H1 (cell line): ENCODE results near the gene C6orf120. TPM values are rescaled to one million over a fixed set of nuclear protein-coding genes. Genes with fewer than 3 reads are reported as not detected.
A peak's percentile ranks its signal among the peaks of the same experiment; 100 is the strongest.

Experiments used
- CTCF ChIA-PET: fragments of 300-600 bp; sonication (Branson Sonifier 250); formaldehyde crosslinking; loops from one replicate; lab custom pipeline; 2021; ENCODE audit not compliant: partially characterized antibody; lab: Charles Lee
- POLR2A ChIA-PET: fragments of 300-600 bp; sonication (Branson Sonifier 250); formaldehyde crosslinking; loops from one replicate; lab custom pipeline; 2021; ENCODE audit warnings: inconsistent platforms; ENCODE audit not compliant: partially characterized antibody; lab: Charles Lee
- DNase-seq, 2 experiments: peaks; one replicate each; pipeline versions ENCODE4 v3.0.0 to v3.0.0-alpha.2; 2010 to 2022; ENCODE audit warnings: low spot score in 2 of 2, low read depth in 1 of 2, mixed read lengths in 1 of 2
- FAIRE-seq: peaks from 2 replicates; lab custom pipeline; 2011; peaks lifted over from hg19 to GRCh38; lab: Jason Lieb, UNC
- H2AFZ ChIP-seq: 2 replicates; pipeline ENCODE4 v1.8.1; 2012; ENCODE audit warnings: low read length, inconsistent platforms
- H2AK5ac ChIP-seq: 2 replicates; pipeline ENCODE4 v1.6.1; 2013; ENCODE audit warnings: low read depth, low read length
- H2BK120ac ChIP-seq: replicated peaks from 2 replicates; pipeline ENCODE3; 2013; ENCODE audit warnings: low read depth, low read length, inconsistent platforms
- H2BK12ac ChIP-seq: 2 replicates; pipeline ENCODE4 v1.6.1; 2013; ENCODE audit warnings: low read depth, low read length
- H2BK15ac ChIP-seq: 2 replicates; pipeline ENCODE4 v1.6.1; 2013; ENCODE audit warnings: low read length
- H2BK20ac ChIP-seq: 2 replicates; pipeline ENCODE4 v1.6.1; 2013; ENCODE audit warnings: low read length
- H2BK5ac ChIP-seq: 2 replicates; pipeline ENCODE4 v1.6.1; 2013; ENCODE audit warnings: low read depth, low read length
- H3K14ac ChIP-seq: 2 replicates; pipeline ENCODE4 v1.6.1; 2013; ENCODE audit warnings: inconsistent platforms; ENCODE audit not compliant: insufficient read length
- H3K18ac ChIP-seq: 2 replicates; pipeline ENCODE4 v1.6.1; 2013; ENCODE audit warnings: low read length; ENCODE audit errors: extremely low read depth
- H3K23ac ChIP-seq: 2 replicates; pipeline ENCODE4 v1.6.1; 2013; ENCODE audit warnings: inconsistent platforms; ENCODE audit not compliant: insufficient read length
- H3K23me2 ChIP-seq: 2 replicates; pipeline ENCODE4 v1.6.1; 2013; ENCODE audit warnings: low read depth, low read length
- H3K27ac ChIP-seq: 2 replicates; pipeline ENCODE4 v1.6.1; 2011; ENCODE audit warnings: low read depth, low read length, inconsistent platforms
- H3K27me3 ChIP-seq, 4 experiments: replicated peaks in 1 of 4; 1 replicate in 1 of 4; 2 replicates in 3 of 4; pipeline versions ENCODE4 v1.6.1 to v1.8.1; 2011 to 2013; ENCODE audit warnings: low read length in 3 of 4, mild to moderate bottlenecking in 3 of 4, inconsistent platforms in 2 of 4, mixed read lengths in 2 of 4, moderate library complexity in 1 of 4; ENCODE audit not compliant: control insufficient read depth in 3 of 4, insufficient read depth in 3 of 4; ENCODE audit errors: extremely low read depth in 1 of 4
- H3K36me3 ChIP-seq, 4 experiments: 2 replicates each; pipeline versions ENCODE4 v1.6.1 to v1.8.1; 2011 to 2013; ENCODE audit warnings: mild to moderate bottlenecking in 4 of 4, low read length in 3 of 4, moderate library complexity in 2 of 4, control low read depth in 1 of 4, inconsistent platforms in 1 of 4; ENCODE audit not compliant: insufficient read depth in 4 of 4, control insufficient read depth in 2 of 4
- H3K4ac ChIP-seq: replicated peaks from 2 replicates; pipeline ENCODE3; 2013; ENCODE audit warnings: low read length, low read depth, mixed read lengths, inconsistent platforms; ENCODE audit not compliant: insufficient read length
- H3K4me1 ChIP-seq, 4 experiments: replicated peaks in 1 of 4; 1 replicate in 1 of 4; 2 replicates in 3 of 4; pipeline versions ENCODE4 v1.6.1 to v1.8.1; 2011 to 2013; ENCODE audit warnings: low read length in 3 of 4, inconsistent platforms in 2 of 4, mixed read lengths in 1 of 4; ENCODE audit not compliant: insufficient read depth in 4 of 4, control insufficient read depth in 3 of 4
- H3K4me2 ChIP-seq, 2 experiments: 2 replicates each; pipeline versions ENCODE4 v1.6.1 to v1.8.1; 2011 to 2013; ENCODE audit warnings: low read depth in 2 of 2, low read length in 2 of 2, control low read depth in 1 of 2, inconsistent platforms in 1 of 2, mild to moderate bottlenecking in 1 of 2; ENCODE audit not compliant: insufficient read depth in 1 of 2
- H3K4me3 ChIP-seq, 4 experiments: fragments of 200-600, 300-600 bp in 1 of 4; sonication (generic), shearing (Covaris generic), sonication (Bioruptor Twin) in 1 of 4; 2 replicates each; pipeline versions ENCODE4 v1.5.1 to v1.8.1; 2011 to 2016; ENCODE audit warnings: low read length in 4 of 4, low read depth in 3 of 4, control low read depth in 2 of 4, inconsistent platforms in 2 of 4, mild to moderate bottlenecking in 2 of 4, mixed read lengths in 1 of 4, moderate library complexity in 1 of 4; ENCODE audit not compliant: insufficient read depth in 2 of 4; ENCODE audit errors: extremely low read depth in 1 of 4
- H3K56ac ChIP-seq: replicated peaks from 2 replicates; pipeline ENCODE3; 2013; ENCODE audit warnings: low read depth, mild to moderate bottlenecking, mixed read lengths, low read length, inconsistent platforms; ENCODE audit not compliant: insufficient read length
- H3K79me1 ChIP-seq: 2 replicates; pipeline ENCODE4 v1.6.1; 2013; ENCODE audit warnings: low read depth, low read length, control low read depth
- H3K79me2 ChIP-seq, 2 experiments: 2 replicates each; pipeline versions ENCODE4 v1.6.1 to v1.8.1; 2012 to 2013; ENCODE audit warnings: low read length in 2 of 2, mild to moderate bottlenecking in 2 of 2, inconsistent platforms in 1 of 2; ENCODE audit not compliant: insufficient read depth in 2 of 2, control insufficient read depth in 1 of 2
- H3K9ac ChIP-seq, 4 experiments: replicated peaks in 1 of 4; 1 replicate in 1 of 4; 2 replicates in 3 of 4; pipeline versions ENCODE4 v1.6.1 to v1.8.1; 2011 to 2013; ENCODE audit warnings: low read depth in 3 of 4, low read length in 3 of 4, control low read depth in 2 of 4, mild to moderate bottlenecking in 2 of 4, moderate library complexity in 2 of 4, inconsistent platforms in 1 of 4; ENCODE audit errors: extremely low read depth in 1 of 4
- H3K9me3 ChIP-seq, 2 experiments: 2 replicates each; pipeline versions ENCODE4 v1.6.1 to v1.8.1; 2012 to 2013; ENCODE audit warnings: mild to moderate bottlenecking in 2 of 2, moderate library complexity in 2 of 2, control low read depth in 1 of 2, inconsistent platforms in 1 of 2, low read depth in 1 of 2, low read length in 1 of 2, mixed read lengths in 1 of 2; ENCODE audit not compliant: insufficient read depth in 2 of 2
- H4K20me1 ChIP-seq, 2 experiments: replicated peaks in 1 of 2; 2 replicates each; pipeline versions ENCODE3 to v1.8.1; 2011 to 2013; ENCODE audit warnings: inconsistent platforms in 2 of 2, low read length in 2 of 2, mild to moderate bottlenecking in 1 of 2; ENCODE audit not compliant: insufficient read depth in 2 of 2, control insufficient read depth in 1 of 2
- H4K5ac ChIP-seq: 2 replicates; pipeline ENCODE4 v1.6.1; 2013; ENCODE audit warnings: low read length, low read depth, mixed read lengths, inconsistent platforms; ENCODE audit not compliant: insufficient read length
- H4K8ac ChIP-seq: 2 replicates; pipeline ENCODE4 v1.8.0; 2013; ENCODE audit warnings: mild to moderate bottlenecking, moderate library complexity, low read length, inconsistent platforms; ENCODE audit not compliant: insufficient read depth; ENCODE audit errors: extremely low read depth
- H4K91ac ChIP-seq: replicated peaks from 2 replicates; pipeline ENCODE3; 2013; ENCODE audit warnings: low read length, mixed read lengths, inconsistent platforms; ENCODE audit not compliant: insufficient read length
- ASH2L ChIP-seq: fragments of 200-600, 300-600 bp; sonication (generic); IDR thresholded peaks from one replicate; pipeline ENCODE4 v1.7.1; 2017; ENCODE audit warnings: low read length
- CREB1 ChIP-seq: IDR thresholded peaks from 2 replicates; pipeline ENCODE4 v1.6.1; 2012; ENCODE audit warnings: inconsistent platforms
- EP300 ChIP-seq, 2 experiments: IDR thresholded peaks; 1 replicate in 1 of 2; 2 replicates in 1 of 2; pipeline ENCODE4 v1.6.1; 2011 to 2012; ENCODE audit warnings: low read depth in 2 of 2, low read length in 2 of 2, mild to moderate bottlenecking in 2 of 2, borderline replicate concordance in 1 of 2, inconsistent platforms in 1 of 2, moderate library complexity in 1 of 2
- JUND ChIP-seq: IDR thresholded peaks from 2 replicates; pipeline ENCODE4 v1.6.1; 2011; ENCODE audit warnings: mild to moderate bottlenecking, improper control_type of control experiment, low read length
- NRF1 ChIP-seq: IDR thresholded peaks from 2 replicates; pipeline ENCODE4 v1.6.1; 2011; ENCODE audit warnings: mild to moderate bottlenecking, low read depth, low read length, improper control_type of control experiment
- SP4 ChIP-seq: IDR thresholded peaks from 2 replicates; pipeline ENCODE4 v1.6.1; 2012; ENCODE audit warnings: low read length, inconsistent platforms
- SRF ChIP-seq: IDR thresholded peaks from 2 replicates; pipeline ENCODE4 v1.6.1; 2011; ENCODE audit warnings: mild to moderate bottlenecking, low read depth, low read length, moderate library complexity
- TAF1 ChIP-seq: IDR thresholded peaks from 2 replicates; pipeline ENCODE4 v1.6.1; 2011; ENCODE audit warnings: mild to moderate bottlenecking, low read depth, low read length
- WGBS, 2 experiments: shearing (Covaris generic) in 1 of 2; methylation state at CpG; one replicate each; pipeline versions ENCODE4 v1.1.6 to v1.1.7; 2013 to 2015; ENCODE audit warnings: low lambda C conversion rate in 2 of 2, mixed read lengths in 2 of 2, inconsistent platforms in 1 of 2, low coverage in 1 of 2, missing lambda C conversion rate in 1 of 2; ENCODE audit not compliant: insufficient replicate concordance in 2 of 2, insufficient coverage in 1 of 2, insufficient read length in 1 of 2; ENCODE audit errors: extremely low coverage in 1 of 2, missing lambda C conversion rate in 1 of 2; 5-methylcytosine and 5-hydroxymethylcytosine counted together
- polyA plus RNA-seq, 7 experiments: library from polyadenylated mRNA; depleted of rRNA in 3 of 7; stranded (reverse) in 5 of 7; unstranded in 2 of 7; fragments of >200 nt in 5 of 7; fragments of 200-250 nt in 2 of 7; gene quantifications; 1 replicate in 5 of 7; 2 replicates in 1 of 7; 4 replicates in 1 of 7; pipeline versions ENCODE4 v1.2.1 to v1.2.3, GENCODE V29; 2011 to 2013; ENCODE audit warnings: missing spikeins in 2 of 7, mixed read lengths in 2 of 7
- total RNA-seq: library from RNA; stranded (reverse); fragmentation: NEBNext Ultra II Directional; extraction: Animal tissue kit (Norgen Biotek cat#: 25700); gene quantifications from 2 replicates; pipeline ENCODE4 v1.2.1, GENCODE V29; 2021
- TF ChIP-seq, protein P1 (sequence below): IDR thresholded peaks from 2 replicates; pipeline ENCODE4 v1.6.1; 2012; ENCODE audit warnings: inconsistent platforms

C6orf120 gene
- total and polyA plus RNA-seq, 2 of the 8 experiments (the other 6 are each of a cell fraction or from before 2014, with no cell fraction given): 16.2 to 30.6 TPM

- Histone ChIP-seq H3K4ac (peak within 1 kb of the TSS; percentile 44), H2BK12ac (peak within 1 kb of the TSS; percentile 55; the same call in 1 of the 2 replicates)
- CTCF ChIA-PET: interaction anchor here (0.5 to 3.5 kb wide), 4 partner anchors 11 to 54 kb away, joined by 3 to 14 read pairs (median 6); no protein-coding TSS in a partner anchor
- TF ChIP-seq SRF: peak; percentile 86
- TF ChIP-seq CREB1: peak; percentile 98
- peak; percentile 21; the same call in 1 of the 2 replicates for TF ChIP-seq NRF1
- TF ChIP-seq ASH2L: peak; percentile 89
- no peak for TF ChIP-seq SP4
- TF ChIP-seq JUND: 0 out of 2 replicates have a peak, but pooled peaks have one; percentile 12
- peak in 1 of 2 experiments; percentile 13; a peak in 1 of 3 replicates for TF ChIP-seq EP300 (IDR thresholded peaks at IDR 0.05; ENCODE audit: borderline replicate concordance in 1 of 2, low read depth in 2 of 2, low read length in 2 of 2)
- TF ChIP-seq TAF1: peak; percentile 90
- TF ChIP-seq, protein P1, sequence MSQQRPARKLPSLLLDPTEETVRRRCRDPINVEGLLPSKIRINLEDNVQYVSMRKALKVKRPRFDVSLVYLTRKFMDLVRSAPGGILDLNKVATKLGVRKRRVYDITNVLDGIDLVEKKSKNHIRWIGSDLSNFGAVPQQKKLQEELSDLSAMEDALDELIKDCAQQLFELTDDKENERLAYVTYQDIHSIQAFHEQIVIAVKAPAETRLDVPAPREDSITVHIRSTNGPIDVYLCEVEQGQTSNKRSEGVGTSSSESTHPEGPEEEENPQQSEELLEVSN: peak; percentile 77
Measured at GRCh38 chr6:169751242-169752073, 49.5 kb downstream of the C6orf120 start, which contains the start of the genes DYNLT2 and ERMARD. DYNLT2 (minus strand) TSS chr6:169751572; CDS start chr6:169751458, 114 bp downstream. ERMARD (plus strand) TSS chr6:169751622; CDS start chr6:169751658, 36 bp downstream.

More at GRCh38 chr6:169751242-169752073, 49.5 kb downstream of the C6orf120 start, which contains the start of the genes DYNLT2 and ERMARD:
- Histone ChIP-seq H3K4me2 (peak within 1 kb of the TSS; percentile 84 to 97), H3K14ac (no peak within 1 kb of the TSS), H4K20me1 (no peaks in the 10 kb centered on the region), H3K23ac (no peak within 1 kb of the TSS), H3K27me3 (no peaks in the 10 kb centered on the region), H3K9me3 (no peaks in the 10 kb centered on the region), H2BK15ac (no peak within 1 kb of the TSS), H3K79me1 (no peaks in the 10 kb centered on the region), H2AK5ac (no peak within 1 kb of the TSS), H3K18ac (peak within 1 kb of the TSS; percentile 91), H4K8ac (peak within 1 kb of the TSS; percentile 99; the same call in 1 of the 2 replicates), H3K27ac (peak within 1 kb of the TSS; percentile 97), H3K9ac (peak within 1 kb of the TSS; percentile 87 to 96 (median 94)), H2BK20ac (no peak within 1 kb of the TSS), H2BK5ac (peak within 1 kb of the TSS; percentile 90), H3K79me2 (peaks cover 0 to 13% of the 10 kb centered on the region in 2 experiments; a peak in 2 of 4 replicates), H3K4me1 (peaks cover 0 to 12% (median 6%) of the 10 kb centered on the region in 4 experiments; a peak in 5 of 7 replicates), H3K4me3 (peak within 1 kb of the TSS; percentile 58 to 94 (median 91)), H3K23me2 (peaks cover 9% of the 10 kb centered on the region), H2AFZ (peak within 1 kb of the TSS; percentile 84; the same call in 1 of the 2 replicates), H4K5ac (peak within 1 kb of the TSS; percentile 75), H3K56ac (peak within 1 kb of the TSS; percentile 91), H2BK120ac (peak within 1 kb of the TSS; percentile 73), H3K36me3 (no peaks in the 10 kb centered on the region; a peak in 1 of 8 replicates), H4K91ac (peak within 1 kb of the TSS; percentile 63)
- DNase-seq (peak; percentile 77 to 97), FAIRE-seq (no peak)
- POLR2A ChIA-PET: interaction anchor here (0.6 to 4.2 kb wide), 18 partner anchors 9 to 814 kb away, joined by 3 to 35 read pairs (median 5); partner anchors contain the start of genes C6orf120, PHF10, PSMB1 and TBP
- WGBS, 2 experiments: 1% methylated on average over 66 of the region's 90 CpGs; no CpG with 5 or more reads in 1 of the 2 experiments
